GM12873 (cell line): ENCODE results near the gene MCC.

Source experiments
- TF ChIP-seq, protein P1 (sequence below): IDR thresholded peaks from 2 replicates; pipeline ENCODE4 v1.5.1; 2012; ENCODE audit warnings: low read depth, mild to moderate bottlenecking, moderate library complexity, low read length, control low read depth; ENCODE audit not compliant: insufficient read depth; ENCODE audit errors: missing control alignments

MCC gene

DNA sequence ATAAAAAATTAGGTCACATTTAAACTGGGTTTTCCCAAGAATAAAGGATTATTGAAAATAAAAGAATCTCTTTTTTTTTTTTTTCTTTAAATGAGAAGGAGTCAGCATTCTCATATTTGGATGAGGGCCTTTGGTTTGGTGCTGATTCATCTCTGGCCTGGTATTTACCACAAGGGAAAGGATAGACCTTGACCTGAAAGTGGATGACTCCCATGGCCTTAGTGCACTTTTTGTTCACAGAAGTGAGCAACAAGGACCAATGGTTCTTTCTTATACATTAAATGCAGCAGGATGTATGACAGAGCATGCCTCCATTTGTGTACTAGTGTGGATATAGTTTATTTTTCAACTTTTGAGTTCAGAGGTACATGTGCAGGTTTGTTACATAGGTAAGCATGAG, 32.2 kb upstream of the MCC start:
- TF ChIP-seq, protein P1, sequence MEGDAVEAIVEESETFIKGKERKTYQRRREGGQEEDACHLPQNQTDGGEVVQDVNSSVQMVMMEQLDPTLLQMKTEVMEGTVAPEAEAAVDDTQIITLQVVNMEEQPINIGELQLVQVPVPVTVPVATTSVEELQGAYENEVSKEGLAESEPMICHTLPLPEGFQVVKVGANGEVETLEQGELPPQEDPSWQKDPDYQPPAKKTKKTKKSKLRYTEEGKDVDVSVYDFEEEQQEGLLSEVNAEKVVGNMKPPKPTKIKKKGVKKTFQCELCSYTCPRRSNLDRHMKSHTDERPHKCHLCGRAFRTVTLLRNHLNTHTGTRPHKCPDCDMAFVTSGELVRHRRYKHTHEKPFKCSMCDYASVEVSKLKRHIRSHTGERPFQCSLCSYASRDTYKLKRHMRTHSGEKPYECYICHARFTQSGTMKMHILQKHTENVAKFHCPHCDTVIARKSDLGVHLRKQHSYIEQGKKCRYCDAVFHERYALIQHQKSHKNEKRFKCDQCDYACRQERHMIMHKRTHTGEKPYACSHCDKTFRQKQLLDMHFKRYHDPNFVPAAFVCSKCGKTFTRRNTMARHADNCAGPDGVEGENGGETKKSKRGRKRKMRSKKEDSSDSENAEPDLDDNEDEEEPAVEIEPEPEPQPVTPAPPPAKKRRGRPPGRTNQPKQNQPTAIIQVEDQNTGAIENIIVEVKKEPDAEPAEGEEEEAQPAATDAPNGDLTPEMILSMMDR = no peak

DNA sequence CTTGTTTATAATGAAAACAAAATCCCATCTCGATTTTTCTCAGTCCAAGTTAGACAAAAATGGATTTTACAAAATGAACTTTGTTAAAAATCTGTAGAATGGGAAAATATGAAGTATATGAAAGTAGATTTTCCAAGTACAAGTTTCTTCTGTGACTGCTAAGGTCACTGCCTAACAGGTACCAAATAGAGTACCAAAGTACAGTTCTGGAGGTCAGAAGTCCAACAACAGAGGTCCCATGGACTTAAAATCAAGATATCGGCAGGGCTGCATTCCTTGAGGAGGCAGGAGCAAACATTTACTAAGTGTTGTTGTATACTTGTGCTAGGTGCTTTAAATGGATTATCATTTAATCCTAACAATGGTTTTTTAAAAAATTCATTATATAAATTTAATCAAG, 31.2 kb upstream of the MCC start:
- TF ChIP-seq, protein P1 = no peak

DNA sequence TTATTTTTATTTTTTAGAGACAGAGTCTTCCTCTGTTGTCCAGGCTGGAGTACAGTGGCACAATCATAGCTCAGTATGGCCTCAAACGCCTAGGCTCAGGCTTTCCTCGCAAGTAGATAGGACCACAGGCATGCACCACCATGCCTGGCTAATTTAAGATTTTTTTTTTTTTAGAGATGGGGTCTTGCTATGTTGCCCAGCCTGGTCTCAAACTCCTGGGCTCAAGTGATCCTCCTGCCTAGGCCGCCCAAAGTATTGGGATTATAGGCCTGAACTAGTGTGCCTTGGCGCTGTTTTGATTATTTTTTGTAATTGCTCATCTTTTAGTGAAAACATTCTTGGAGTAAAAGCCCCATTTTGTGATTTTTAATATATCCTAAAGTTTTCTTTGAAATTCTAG, 30.6 kb upstream of the MCC start:
- TF ChIP-seq, protein P1 = no peak

DNA sequence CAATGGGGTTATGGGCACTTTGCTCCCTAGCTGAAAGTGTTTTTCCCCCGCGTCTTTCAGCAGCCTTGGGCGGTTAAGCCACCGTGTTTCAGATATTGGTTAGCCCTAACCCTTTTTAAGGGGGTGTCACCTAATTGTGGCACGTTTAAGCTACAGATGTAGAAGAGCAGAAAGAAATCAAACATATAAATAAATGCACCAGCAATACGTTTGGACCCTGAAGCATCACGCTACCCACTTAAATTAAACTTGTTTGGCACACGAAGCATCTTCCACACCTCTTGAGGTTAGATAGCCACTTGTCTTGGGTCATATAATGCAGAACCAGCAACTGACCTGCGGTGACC, 26.0 kb upstream of the MCC start:
- TF ChIP-seq, protein P1 = no peak

DNA sequence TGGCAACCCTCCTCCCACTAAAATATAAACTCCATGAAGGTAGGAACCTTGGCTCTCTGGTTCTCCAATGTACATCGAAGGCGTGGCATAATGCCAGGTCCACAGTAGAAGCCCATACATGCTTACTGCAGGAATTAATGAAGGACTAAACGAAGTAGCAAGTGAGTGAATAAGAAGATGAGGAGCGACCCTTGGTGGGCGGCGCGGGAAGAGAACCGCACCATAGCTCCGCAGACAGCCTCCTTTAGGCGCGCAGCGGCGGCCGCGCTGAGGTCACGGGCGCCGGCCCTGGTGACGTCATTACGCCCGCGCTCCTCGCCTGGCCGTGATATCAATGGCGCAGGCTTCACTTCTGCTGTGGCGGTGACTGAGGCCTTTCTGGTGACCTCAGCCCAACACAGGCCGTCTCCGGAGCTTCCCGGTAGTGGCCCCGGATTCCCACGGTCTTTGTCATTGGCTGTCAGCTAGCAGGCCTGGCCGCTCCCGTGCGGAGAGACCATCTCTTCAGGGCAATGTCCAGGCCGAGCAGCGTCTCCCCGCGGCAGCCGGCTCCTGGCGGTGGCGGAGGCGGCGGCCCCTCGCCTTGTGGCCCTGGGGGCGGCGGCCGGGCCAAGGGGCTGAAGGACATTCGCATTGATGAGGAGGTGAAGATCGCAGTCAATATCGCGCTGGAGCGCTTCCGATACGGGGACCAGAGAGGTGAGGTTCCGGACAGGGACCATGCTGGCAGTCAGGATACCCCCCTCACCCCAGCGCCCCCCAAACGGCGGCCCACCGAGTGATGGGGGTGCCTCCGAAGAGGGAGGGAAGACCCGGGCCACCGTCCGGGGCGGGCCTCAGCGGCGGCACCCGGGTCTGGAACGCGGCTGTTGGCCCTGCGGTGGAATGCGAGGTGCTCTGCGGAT, 25.4 kb upstream of the MCC start, which contains the start of gene YTHDC2:
Gene YTHDC2, plus strand, starts transcription at position 311 of the 905 bp plus-strand sequence. Its CDS starts 202 bp downstream, at position 513.
- TF ChIP-seq, protein P1 = peak; percentile 28

DNA sequence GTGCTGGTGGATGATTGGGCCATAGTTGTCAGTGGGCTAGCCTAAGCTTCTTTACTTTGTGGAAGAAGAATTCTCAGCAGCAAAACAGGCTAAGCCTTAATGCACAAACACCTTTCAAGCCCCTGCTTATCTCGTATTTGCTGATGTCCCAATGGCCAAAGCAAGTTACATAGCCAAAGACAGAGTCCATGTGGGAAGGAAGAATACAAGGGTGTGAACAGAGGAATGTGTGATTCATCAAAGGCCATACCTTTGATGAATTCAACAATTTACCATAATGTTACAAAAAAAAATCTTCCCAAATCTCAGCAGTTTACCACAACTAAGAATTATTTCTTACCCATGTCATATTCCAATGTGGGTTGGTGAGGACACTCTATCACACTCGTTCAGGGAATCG, 24.1 kb upstream of the MCC start:
- TF ChIP-seq, protein P1 = no peak

DNA sequence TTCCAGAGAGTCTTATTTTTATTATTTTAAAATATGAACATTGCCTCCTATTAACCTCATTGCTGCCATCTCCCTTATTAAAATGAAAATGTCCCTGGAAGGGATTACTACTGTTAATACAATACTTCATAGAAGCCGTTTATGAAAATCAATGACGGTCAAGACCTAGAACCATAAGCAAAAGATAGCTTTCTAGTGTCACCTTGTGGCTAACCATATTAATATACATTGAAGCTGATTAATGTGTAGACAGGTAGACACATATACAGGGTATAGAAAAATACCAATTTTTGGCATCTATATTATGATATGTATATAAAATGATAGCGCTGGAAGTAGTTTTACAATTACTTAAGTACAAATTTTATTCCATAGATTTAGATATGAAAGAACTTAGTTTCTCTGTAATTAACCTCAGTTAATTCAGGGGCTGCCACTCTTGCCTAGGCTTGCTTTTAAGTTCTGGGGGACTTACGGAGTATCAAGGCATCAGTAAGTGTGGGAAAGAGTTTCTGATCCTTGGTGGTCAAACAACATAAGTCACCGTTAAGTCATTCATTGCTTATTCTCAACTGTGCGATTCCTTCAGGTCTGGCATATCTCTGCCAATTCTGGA, 22.7 kb upstream of the MCC start:
- TF ChIP-seq, protein P1 = peak; percentile 30
